Measurements from ENCODE around the gene CAMK2N2. TPM values are rescaled to one million over a fixed set of nuclear protein-coding genes. Genes with fewer than 3 reads are reported as not detected.

The CAMK2N2 gene
- total and polyA plus RNA-seq, 2 donors (not counting 1 experiment from before 2014, with no cell fraction given) = not detected

GRCh38 chr3:184234671-184235380, 26.5 kb downstream of the CAMK2N2 start:
- ChIA-PET POLR2A (no interaction called here), CTCF (no interaction called here)
- intact Hi-C loops (cut with micrococcal nuclease) = no loop called here
- ATAC-seq (ENCODE audit: low read depth) (no peak), DNase-seq (no peak)
- Histone ChIP-seq H3K36me3 (replicated peaks in 1 of 2; ENCODE audit: control extremely low read depth in 1 of 2, control insufficient read depth in 1 of 2, extremely low read depth in 1 of 2, insufficient read depth in 2 of 2, low read length in 1 of 2) (no peaks in the 10 kb centered on the region), H3K4me3 (ENCODE audit: control extremely low read depth in 1 of 5, extremely low read depth in 1 of 5, insufficient read depth in 1 of 5, low read depth in 2 of 5, low read length in 4 of 5) (no peak overlapping the region), H3K9ac (ENCODE audit: low read length) (no peak overlapping the region), H4K20me1 (ENCODE audit: control insufficient read depth, insufficient read depth, low read length, poor library complexity, severe bottlenecking) (no peaks in the 10 kb centered on the region), H2AFZ (ENCODE audit: insufficient read depth, low read depth, low read length, poor library complexity, severe bottlenecking) (no peak overlapping the region), H3K79me2 (ENCODE audit: control insufficient read depth, insufficient read depth, low read length) (no peaks in the 10 kb centered on the region), H3K4me2 (replicated peaks; ENCODE audit: low read depth, low read length, poor library complexity, severe bottlenecking) (no peak overlapping the region), H3K27ac (ENCODE audit: low read length in 2 of 2) (no peak overlapping the region), H3K9me3 (ENCODE audit: control extremely low read depth in 1 of 3, control insufficient read depth in 2 of 3, insufficient read depth in 1 of 3, low read length in 2 of 3) (no peaks in the 10 kb centered on the region), H3K27me3 (replicated peaks in 1 of 4; ENCODE audit: control extremely low read depth in 1 of 4, control insufficient read depth in 3 of 4, insufficient read depth in 4 of 4, low read length in 3 of 4) (peaks cover 0 to 44% (median 25%) of the 10 kb centered on the region in 4 experiments), H3K4me1 (ENCODE audit: control insufficient read depth in 2 of 2, insufficient read depth in 2 of 2, low read length in 2 of 2) (peaks cover 5 to 16% of the 10 kb centered on the region in 2 donors)
- Mint-ChIP-seq H3K4me3 (no peak overlapping the region), H3K27ac (no peak overlapping the region), H3K9me3 (ENCODE audit: insufficient read depth) (no peaks in the 10 kb centered on the region), H3K27me3 (peaks cover 27% of the 10 kb centered on the region), H3K4me1 (peaks cover 9% of the 10 kb centered on the region)
- 96% methylated on average over 15 of the region's 19 CpGs for WGBS (ENCODE audit: insufficient coverage)
- no peak for TF ChIP-seq EZH2 (IDR thresholded peaks at IDR 0.05; ENCODE audit: borderline replicate concordance, insufficient read depth, low read depth, low read length, poor library complexity, severe bottlenecking)
- no peak for TF ChIP-seq CTCF (IDR thresholded peaks at IDR 0.05)

- peaks cover 27% of the 10 kb centered on the region for H3K27me3 Mint-ChIP-seq
- H3K4me3 Mint-ChIP-seq = no peak overlapping the region
- H3K27ac ChIP-seq (ENCODE audit: low read length in 2 of 2) = no peak overlapping the region
- H3K27ac Mint-ChIP-seq = no peak overlapping the region
- no peaks in the 10 kb centered on the region for H3K79me2 ChIP-seq (ENCODE audit: control insufficient read depth, insufficient read depth, low read length)
- ATAC-seq (ENCODE audit: low read depth) (no peak), DNase-seq (no peak)
- H3K9me3 ChIP-seq (ENCODE audit: control extremely low read depth in 1 of 3, control insufficient read depth in 2 of 3, insufficient read depth in 1 of 3, low read length in 2 of 3) = peaks cover 0 to 3% (median 0%) of the 10 kb centered on the region in 3 donors
- 43% methylated on average over 3 of the region's 4 CpGs for WGBS (ENCODE audit: insufficient coverage)
- no peak overlapping the region for H2AFZ ChIP-seq (ENCODE audit: insufficient read depth, low read depth, low read length, poor library complexity, severe bottlenecking)
- H3K27me3 ChIP-seq (replicated peaks in 1 of 4; ENCODE audit: control extremely low read depth in 1 of 4, control insufficient read depth in 3 of 4, insufficient read depth in 4 of 4, low read length in 3 of 4) = peaks cover 0 to 48% (median 27%) of the 10 kb centered on the region in 4 experiments
- no peak overlapping the region for H3K9ac ChIP-seq (ENCODE audit: low read length)
- H3K36me3 ChIP-seq (replicated peaks in 1 of 2; ENCODE audit: control extremely low read depth in 1 of 2, control insufficient read depth in 1 of 2, extremely low read depth in 1 of 2, insufficient read depth in 2 of 2, low read length in 1 of 2) = no peaks in the 10 kb centered on the region
- H3K4me3 ChIP-seq (ENCODE audit: control extremely low read depth in 1 of 5, extremely low read depth in 1 of 5, insufficient read depth in 1 of 5, low read depth in 2 of 5, low read length in 4 of 5) = no peak overlapping the region
- peaks cover 11% of the 10 kb centered on the region for H3K4me1 Mint-ChIP-seq
- ChIA-PET POLR2A (no interaction called here), CTCF (no interaction called here)
- no peaks in the 10 kb centered on the region for H3K9me3 Mint-ChIP-seq (ENCODE audit: insufficient read depth)
- TF ChIP-seq EZH2 (IDR thresholded peaks at IDR 0.05; ENCODE audit: borderline replicate concordance, insufficient read depth, low read depth, low read length, poor library complexity, severe bottlenecking) (no peak), CTCF (IDR thresholded peaks at IDR 0.05) (no peak)
- H3K4me2 ChIP-seq (replicated peaks; ENCODE audit: low read depth, low read length, poor library complexity, severe bottlenecking) = no peak overlapping the region
- H4K20me1 ChIP-seq (ENCODE audit: control insufficient read depth, insufficient read depth, low read length, poor library complexity, severe bottlenecking) = no peaks in the 10 kb centered on the region
- intact Hi-C loops (cut with micrococcal nuclease) = no loop called here
- peaks cover 8 to 19% of the 10 kb centered on the region in 2 donors for H3K4me1 ChIP-seq (ENCODE audit: control insufficient read depth in 2 of 2, insufficient read depth in 2 of 2, low read length in 2 of 2)
Observed at GRCh38 chr3:184234224-184234623, 27.1 kb downstream of the CAMK2N2 start.
